K562 (cell line): ENCODE results near the gene RCE1. TPM values are rescaled to one million over a fixed set of nuclear protein-coding genes. Genes with fewer than 3 reads are reported as not detected.
A peak's percentile ranks its signal among the peaks of the same experiment; 100 is the strongest.

Experiments used
- ATAC-seq: fragments of 200-7000 bp; cut with Tn5 transposase; 3 replicates; pipeline ENCODE4 v1.9.1; 2020; ENCODE audit warnings: moderate library complexity
- BruUV-seq: library from RNA; stranded (reverse); fragments of 400-500 nt; replicated peaks from 2 replicates; lab custom pipeline; 2021; lab: Mats Ljungman, UMichigan
- CTCF ChIA-PET: fragments of 300-600 bp; formaldehyde crosslinking; extraction: SDS; loops from one replicate; lab custom pipeline; 2021; ENCODE audit warnings: low intra/inter-chr PET ratio; lab: Yijun Ruan, JAX
- POLR2A ChIA-PET: fragments of 300-600, 350-650 bp; sonication (Branson Sonifier 250); formaldehyde crosslinking; extraction: SDS; loops from one replicate; lab custom pipeline; 2021; ENCODE audit warnings: antibody characterized with exemption, inconsistent platforms; lab: Yijun Ruan, JAX
- DNase-seq, 4 experiments: peaks; one replicate each; pipeline versions ENCODE4 v3.0.0 to v3.0.0-alpha.2; 2011 to 2018; ENCODE audit warnings: low spot score in 3 of 4, mixed read lengths in 3 of 4; ENCODE audit errors: extremely low read depth in 1 of 4
- FAIRE-seq: peaks from 2 replicates; lab custom pipeline; 2011; peaks lifted over from hg19 to GRCh38; lab: Jason Lieb, UNC
- H2AFZ ChIP-seq: 2 replicates; pipeline ENCODE4 v1.6.0; 2011; ENCODE audit warnings: low read depth, low read length, control low read depth, inconsistent platforms
- H3K27ac ChIP-seq: fragments of 200-600 bp; 3 replicates; pipeline ENCODE4 v1.8.0; 2011; ENCODE audit warnings: low read depth, mild to moderate bottlenecking, control low read depth, inconsistent platforms, low read length, moderate library complexity, mixed read lengths; ENCODE audit errors: extremely low read depth
- H3K27me3 ChIP-seq, 2 experiments: fragments of 300-600 bp in 1 of 2; 2 replicates in 1 of 2; 3 replicates in 1 of 2; pipeline versions ENCODE4 v1.6.0 to v1.8.0; 2011; ENCODE audit warnings: inconsistent platforms in 2 of 2, low read length in 2 of 2, mild to moderate bottlenecking in 1 of 2, mixed read lengths in 1 of 2, moderate library complexity in 1 of 2; ENCODE audit not compliant: control insufficient read depth in 2 of 2, insufficient read depth in 2 of 2
- H3K36me3 ChIP-seq: fragments of 300-600 bp; 3 replicates; pipeline ENCODE4 v1.8.0; 2011; ENCODE audit warnings: mild to moderate bottlenecking, low read length, inconsistent platforms; ENCODE audit not compliant: control insufficient read depth, insufficient read depth
- H3K4me1 ChIP-seq, 2 experiments: fragments of 200-600 bp in 1 of 2; replicated peaks in 1 of 2; 2 replicates in 1 of 2; 3 replicates in 1 of 2; pipeline versions ENCODE4 v1.5.1 to v1.8.0; 2011; ENCODE audit warnings: inconsistent platforms in 2 of 2, low read length in 2 of 2, mild to moderate bottlenecking in 1 of 2, mixed read lengths in 1 of 2, moderate library complexity in 1 of 2; ENCODE audit not compliant: control insufficient read depth in 2 of 2, insufficient read depth in 2 of 2
- H3K4me2 ChIP-seq: 2 replicates; pipeline ENCODE4 v1.6.1; 2011; ENCODE audit warnings: low read length, control low read depth, inconsistent platforms, mixed read lengths; ENCODE audit not compliant: insufficient read depth
- H3K4me3 ChIP-seq: fragments of 200-600 bp; sonication (generic), shearing (Covaris generic); 2 replicates; pipeline ENCODE4 v1.5.1; 2016; ENCODE audit warnings: control low read depth, inconsistent platforms
- H3K79me2 ChIP-seq: fragments of 200-600 bp; 3 replicates; pipeline ENCODE4 v1.8.0; 2011; ENCODE audit warnings: low read length, inconsistent platforms; ENCODE audit not compliant: control insufficient read depth, insufficient read depth
- H3K9ac ChIP-seq, 2 experiments: 2 replicates each; pipeline versions ENCODE4 v1.6.0 to v1.6.1; 2011; ENCODE audit warnings: low read depth in 2 of 2, low read length in 2 of 2, control low read depth in 1 of 2, inconsistent platforms in 1 of 2, mild to moderate bottlenecking in 1 of 2, mixed read lengths in 1 of 2; ENCODE audit not compliant: insufficient read depth in 1 of 2
- H3K9me1 ChIP-seq: one replicate; pipeline ENCODE4 v1.6.0; 2011; ENCODE audit warnings: inconsistent platforms, mild to moderate bottlenecking, low read length, moderate library complexity; ENCODE audit not compliant: control insufficient read depth, insufficient read depth
- H3K9me3 ChIP-seq: replicated peaks from 2 replicates; pipeline ENCODE4 v1.5.1; 2011; ENCODE audit warnings: low read depth, low read length, inconsistent platforms; ENCODE audit not compliant: control insufficient read depth, insufficient read depth
- H4K20me1 ChIP-seq: replicated peaks from 2 replicates; pipeline ENCODE4 v1.6.1; 2011; ENCODE audit warnings: low read length, inconsistent platforms, mixed read lengths; ENCODE audit not compliant: control insufficient read depth, insufficient read depth
- DMBX1 ChIP-seq: fragments of 250-450 bp; sonication (Bioruptor Pico); IDR thresholded peaks from 2 replicates; pipeline ENCODE4 v1.8.0; 2022; ENCODE audit warnings: inconsistent platforms, mild to moderate bottlenecking, moderate library complexity, borderline replicate concordance
- DPF2 ChIP-seq: fragments of 450-650 bp; IDR thresholded peaks from 2 replicates; pipeline ENCODE4 v1.6.1; 2016
- FOXJ3 ChIP-seq: sonication (generic); formaldehyde crosslinking; IDR thresholded peaks from 2 replicates; pipeline ENCODE4 v1.4.0; 2020; ENCODE audit warnings: mild to moderate bottlenecking, missing genetic modification reagents
- PCBP1 ChIP-seq: fragments of 200-400 bp; formaldehyde crosslinking; IDR thresholded peaks from 2 replicates; pipeline ENCODE4 v1.6.1; 2018; ENCODE audit warnings: mild to moderate bottlenecking, low read depth, low read length; ENCODE audit not compliant: poor library complexity, severe bottlenecking
- PCBP2 ChIP-seq: fragments of 200-400 bp; formaldehyde crosslinking; IDR thresholded peaks from 2 replicates; pipeline ENCODE4 v1.6.1; 2018; ENCODE audit warnings: low read length, low read depth, mild to moderate bottlenecking, moderate library complexity; ENCODE audit not compliant: poor library complexity, severe bottlenecking
- STAT5A ChIP-seq: IDR thresholded peaks from 2 replicates; pipeline ENCODE4 v1.6.1; 2012; ENCODE audit warnings: low read length, inconsistent platforms, borderline replicate concordance
- TCF15 ChIP-seq: fragments of 250-450 bp; sonication (Bioruptor Pico); IDR thresholded peaks from 2 replicates; pipeline ENCODE4 v1.8.0; 2022; ENCODE audit warnings: moderate library complexity, mild to moderate bottlenecking, inconsistent platforms
- WGBS: fragments of 100-300 bp; shearing (Covaris generic); methylation state at CpG from one replicate; pipeline ENCODE4 v1.1.6; 2016; ENCODE audit warnings: low coverage, mixed read lengths; ENCODE audit not compliant: insufficient coverage; ENCODE audit errors: missing lambda C conversion rate; 5-methylcytosine and 5-hydroxymethylcytosine counted together
- in situ Hi-C: fragments of 300-500 bp; cut with MboI; formaldehyde crosslinking; loops from 4 replicates; pipeline ENCODE4 v1.15.0; 2018; ENCODE audit warnings: inconsistent platforms, mixed read lengths
- intact Hi-C: fragments of 100-400 bp; cut with micrococcal nuclease; formaldehyde crosslinking; loops from 2 replicates; pipeline ENCODE4 v1.14.2; 2022
- polyA plus RNA-seq, 8 experiments: library from polyadenylated mRNA; depleted of rRNA in 4 of 8; stranded (reverse) in 5 of 8; unstranded in 3 of 8; fragments of >200 nt; fragmentation: Nextera tagmentation in 2 of 8; fragmentation: Illumina TruSeq in 1 of 8; extraction: Ambion mirVana in 2 of 8; extraction: Trizol in 1 of 8; gene quantifications; 2 replicates each; pipeline versions ENCODE4 v1.2.1 to v1.2.3, GENCODE V29; 2011 to 2014; ENCODE audit warnings: inconsistent platforms in 1 of 8, missing spikeins in 1 of 8
- total RNA-seq, 7 experiments: library from RNA; depleted of rRNA in 6 of 7; stranded (reverse); fragments of >200 nt in 6 of 7; fragmentation: Illumina TruSeq in 2 of 7; extraction: Trizol in 2 of 7; gene quantifications; 2 replicates each; pipeline versions ENCODE4 v1.2.1 to v1.2.3, GENCODE V29; 2011 to 2021; ENCODE audit warnings: low replicate concordance in 1 of 7

The RCE1 gene
- total and polyA plus RNA-seq, 9 of the 15 experiments (the other 6 are each of a cell fraction or from before 2014, with no cell fraction given), result 0.75 to 41.5 (median 15.1) TPM

GRCh38 chr11:66847461-66848232, 4.4 kb downstream of the RCE1 start (continued):
- TF ChIP-seq FOXJ3 (CRISPR knock-in tag) (no peak), STAT5A (no peak)

GRCh38 chr11:66848671-66849500, 5.6 kb downstream of the RCE1 start:
- H4K20me1 ChIP-seq, result no peaks in the 10 kb centered on the region
- H3K27me3 ChIP-seq, result no peaks in the 10 kb centered on the region
- no peaks in the 10 kb centered on the region for H3K9me1 ChIP-seq
- no peak for DNase-seq
- peak overlapping the region in 1 of 2 experiments; percentile 31; a peak in 2 of 4 replicates for H3K9ac ChIP-seq
- BruUV-seq, result TSS peak; percentile 33
- intact Hi-C loops (no loop called here), in situ Hi-C loops (no loop called here)
- WGBS, result 88% methylated on average over 28 of the region's 28 CpGs
- no peaks in the 10 kb centered on the region for H3K9me3 ChIP-seq
- no peak overlapping the region for H3K27ac ChIP-seq
- no peak for TF ChIP-seq TCF15
- TF ChIP-seq DMBX1 (CRISPR knock-in tag), result no peak
- TF ChIP-seq DPF2, result no peak
- TF ChIP-seq PCBP2, result no peak
- peak; percentile 19 for TF ChIP-seq PCBP1
- ChIA-PET CTCF (no interaction called here), POLR2A (interaction anchor here (0.6 to 1.5 kb wide), 4 partner anchors 11 to 411 kb away, joined by 3 to 10 read pairs (median 3); partner anchors contain the start of gene MRPL11)
- no peak overlapping the region for H3K4me3 ChIP-seq
- peaks cover 58% of the 10 kb centered on the region; the same call in 2 of the 3 replicates for H3K36me3 ChIP-seq
- H3K4me2 ChIP-seq, result no peak overlapping the region
- ATAC-seq, result no peak
- no peak for FAIRE-seq
- no peak overlapping the region for H2AFZ ChIP-seq
- peaks cover 10 to 51% of the 10 kb centered on the region in 2 experiments; a peak in 4 of 5 replicates for H3K4me1 ChIP-seq
- peaks cover 17% of the 10 kb centered on the region for H3K79me2 ChIP-seq
